ENCODE measurements around the gene NOL8.
A peak's percentile ranks its signal among the peaks of the same experiment; 100 is the strongest.

NOL8 gene

DNA sequence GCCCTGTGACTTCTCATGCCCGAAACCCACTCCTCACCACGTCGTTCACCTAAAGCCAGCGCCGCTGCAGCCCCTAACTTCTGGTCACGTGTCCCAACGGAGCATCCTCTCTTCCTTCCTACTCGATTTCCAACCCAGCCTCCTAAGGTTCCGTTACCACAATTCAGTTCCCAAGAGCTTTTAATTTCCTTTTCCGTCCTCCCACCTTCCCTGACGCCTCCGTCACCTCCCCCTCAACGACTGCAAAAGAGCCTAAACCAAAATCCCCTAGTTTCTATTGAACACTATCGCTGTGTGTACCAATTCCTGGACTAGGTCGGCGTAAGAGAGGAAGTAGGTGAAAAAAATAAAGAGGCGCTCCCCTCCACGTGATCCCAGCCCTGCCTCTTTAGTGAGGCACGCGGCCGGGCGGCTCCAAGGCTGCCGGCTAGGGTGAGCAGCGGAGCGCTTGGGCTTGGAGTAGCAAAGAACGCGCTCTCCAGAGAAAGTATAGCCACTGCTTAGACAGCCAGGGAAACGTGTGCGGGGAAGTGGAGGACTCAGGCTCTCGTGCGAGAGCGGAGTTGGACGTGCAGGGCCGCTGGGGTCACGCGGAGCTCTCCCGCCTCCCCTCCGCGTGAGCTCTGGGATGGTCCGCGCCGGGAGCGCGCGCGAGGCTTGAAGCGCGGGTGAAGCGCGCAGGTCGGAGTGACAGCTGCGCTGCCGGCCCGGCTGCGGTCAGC is at the start of gene NOL8, which contains the start of gene CENPP:
NOL8 (minus strand) TSS at position 82 of the 722 bp plus-strand sequence. CDS start 1,189 bp downstream, outside the sequence.
CENPP (plus strand) TSS at position 685 of the 722 bp plus-strand sequence.
- DNase-seq: peak; percentile 82

DNA sequence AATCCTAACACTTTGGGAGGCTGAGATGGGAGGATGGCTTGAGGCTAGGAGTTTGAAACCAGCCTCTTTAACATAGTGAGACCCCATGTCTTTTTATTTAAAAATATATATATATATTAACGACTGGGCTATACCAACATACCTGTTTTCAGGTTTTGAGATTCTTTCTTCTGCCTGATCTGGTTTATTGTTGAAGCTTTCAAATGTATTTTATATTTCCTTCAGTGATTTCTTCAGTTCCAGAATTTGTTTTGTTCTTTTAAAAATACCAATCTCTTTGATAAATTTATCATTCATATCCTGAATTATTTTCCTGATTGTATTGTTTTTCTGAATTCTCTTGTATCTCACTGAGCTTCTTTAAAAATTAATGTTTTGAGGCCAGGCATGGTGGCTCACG is 48.0 kb upstream of the NOL8 start:
- no peak for DNase-seq

GRCh38 chr9:92369075-92369474 is 43.9 kb upstream of the NOL8 start:
- DNase-seq: no peak

DNA sequence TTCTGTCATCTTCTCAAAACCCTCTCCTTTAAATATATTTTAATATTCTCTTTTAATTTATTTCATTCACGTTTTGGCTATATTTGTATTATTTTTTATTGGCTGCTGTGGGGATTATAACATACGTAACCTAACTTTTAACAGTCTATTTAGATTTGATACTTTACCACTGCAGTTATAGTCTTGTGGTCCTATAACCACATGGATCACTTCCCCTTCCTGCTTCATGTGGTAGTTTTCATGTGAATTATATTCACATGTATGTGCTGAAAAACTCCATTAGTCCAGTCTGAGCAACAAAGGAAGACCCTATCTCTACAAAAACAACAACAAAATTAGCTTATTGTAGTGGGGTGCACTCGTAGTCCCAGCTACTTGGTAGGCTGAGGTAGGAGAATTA is 34.9 kb upstream of the NOL8 start:
- no peak for DNase-seq

DNA sequence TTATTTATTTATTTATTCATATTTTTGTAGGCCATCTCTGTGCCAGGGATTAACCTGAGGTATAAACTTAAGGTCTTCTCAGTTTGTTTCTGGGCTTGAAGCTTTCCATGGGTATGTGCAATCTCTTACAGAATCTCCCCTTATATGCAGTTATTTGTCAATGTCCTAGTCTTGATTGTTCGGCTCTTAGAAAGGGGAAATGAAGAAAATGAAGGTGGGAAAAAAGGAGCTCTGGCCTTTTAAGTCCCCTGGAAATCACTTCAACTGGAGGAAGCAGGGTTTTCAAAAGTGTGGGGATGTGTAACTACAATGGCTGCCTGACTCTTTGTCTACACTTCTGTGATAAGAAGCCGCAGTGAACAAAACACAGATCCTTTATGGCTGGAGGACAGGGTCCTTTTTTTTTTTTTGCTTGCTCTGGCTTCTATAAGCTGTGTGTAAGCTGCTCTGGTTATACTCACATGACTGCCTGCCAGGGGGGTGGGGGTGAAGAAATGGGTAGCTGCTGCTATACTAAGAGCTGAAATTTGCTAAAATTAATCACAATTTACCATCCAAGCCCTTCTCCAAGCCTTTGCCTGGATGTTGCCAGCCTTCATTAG is 34.3 kb upstream of the NOL8 start:
- DNase-seq: no peak

DNA sequence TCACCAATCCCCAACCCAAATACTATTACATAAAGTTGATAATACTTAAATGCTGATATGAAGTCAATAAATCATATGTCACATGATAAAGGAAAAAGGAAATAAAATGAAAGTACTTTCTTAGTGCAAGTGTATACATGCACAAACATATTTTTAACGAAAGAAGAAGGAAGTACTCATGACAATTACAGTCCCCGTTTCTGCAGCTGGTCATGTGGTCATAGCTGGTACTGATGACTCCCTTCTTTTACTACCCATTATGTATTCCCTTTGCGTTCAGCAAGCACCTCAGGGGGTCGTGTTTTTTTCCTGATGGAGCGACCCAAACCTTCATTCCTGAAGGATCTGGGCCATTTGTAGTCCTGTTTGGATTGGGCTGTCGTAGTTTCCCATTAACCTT is 27.9 kb upstream of the NOL8 start:
- no peak for DNase-seq

DNA sequence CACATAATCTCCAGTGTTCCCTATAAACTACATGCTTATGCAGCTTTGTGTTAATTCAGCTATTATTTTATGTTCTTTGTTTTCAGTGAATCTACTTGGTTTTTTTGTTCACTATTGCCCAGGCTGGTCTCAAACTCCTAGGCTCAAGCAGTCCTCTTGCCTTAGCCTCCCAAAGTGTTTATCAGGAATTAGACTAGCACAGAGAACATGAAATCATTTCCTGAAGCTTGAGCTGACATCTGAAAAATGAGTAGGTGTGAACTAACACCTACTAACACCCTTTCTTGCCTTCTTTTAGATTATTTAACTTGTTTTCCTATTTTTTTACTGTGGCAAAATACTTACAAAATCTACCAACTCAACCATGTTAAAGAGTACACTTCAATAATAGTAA is 25.6 kb upstream of the NOL8 start:
- DNase-seq: no peak

DNA sequence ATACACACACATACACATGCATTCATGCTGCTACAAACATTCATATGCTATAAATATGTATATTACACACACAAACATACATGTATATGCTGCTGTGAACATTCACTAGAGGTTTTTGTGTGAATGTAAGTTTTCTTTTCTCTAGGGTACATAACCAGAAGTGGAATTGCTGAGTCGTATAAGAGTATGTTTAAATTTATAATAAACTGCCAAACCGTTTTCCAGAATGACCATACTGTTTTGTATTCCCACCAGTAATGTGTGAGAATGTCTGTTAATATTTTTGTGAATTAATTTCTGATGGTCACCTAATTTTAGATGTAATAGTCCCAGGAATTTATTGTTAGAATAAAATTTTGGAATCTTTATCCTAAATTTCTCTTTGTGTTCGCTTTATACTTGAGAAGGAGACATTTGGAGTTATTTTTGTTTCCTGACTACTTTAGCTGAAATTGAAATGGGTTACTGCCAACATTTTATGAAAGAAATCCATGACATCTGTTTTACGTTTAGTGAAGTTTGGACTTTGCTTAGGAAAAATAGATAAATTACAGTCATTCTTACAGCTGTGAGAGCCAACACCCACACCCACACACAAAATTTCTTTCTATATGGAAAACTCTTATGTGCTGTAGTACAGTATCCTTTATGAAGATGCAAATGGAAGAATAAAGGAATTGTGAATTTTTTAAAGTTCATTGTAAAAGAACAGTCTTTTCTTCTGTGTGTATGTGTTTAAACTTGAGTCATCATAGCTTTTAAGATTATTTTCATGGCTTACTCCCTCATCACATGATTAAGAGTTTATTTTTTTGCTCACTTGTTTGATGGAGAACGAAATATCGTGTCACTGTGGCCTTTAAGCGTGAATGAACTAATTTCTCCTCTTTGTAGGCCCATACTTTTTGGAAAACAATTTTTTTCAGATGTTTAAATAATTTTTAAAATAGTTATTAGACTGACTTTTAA is 24.9 kb upstream of the NOL8 start:
- DNase-seq: no peak

GRCh38 chr9:92345582-92345981 is 20.4 kb upstream of the NOL8 start:
- no peak for DNase-seq

GRCh38 chr9:92342825-92343488 is 17.8 kb upstream of the NOL8 start:
- DNase-seq: no peak

DNA sequence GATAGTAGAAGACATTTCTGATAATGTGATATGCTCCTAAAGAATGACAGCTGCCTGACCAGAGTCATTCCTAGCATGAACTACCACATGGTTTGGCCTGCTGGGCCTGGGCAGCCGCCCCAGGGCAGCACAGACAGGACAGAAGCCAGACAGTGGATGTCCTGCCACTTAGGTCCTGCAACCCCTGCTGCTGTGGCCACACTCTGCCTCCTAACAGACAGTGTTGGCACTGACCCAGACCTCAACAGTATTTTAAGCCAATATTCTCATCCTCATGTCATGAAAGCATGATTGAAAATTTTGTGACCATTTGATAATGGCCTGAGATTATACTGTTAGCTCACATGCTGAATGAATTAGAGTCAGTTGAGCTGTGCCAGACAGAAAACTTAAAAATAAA is 16.4 kb upstream of the NOL8 start:
- DNase-seq: no peak

DNA sequence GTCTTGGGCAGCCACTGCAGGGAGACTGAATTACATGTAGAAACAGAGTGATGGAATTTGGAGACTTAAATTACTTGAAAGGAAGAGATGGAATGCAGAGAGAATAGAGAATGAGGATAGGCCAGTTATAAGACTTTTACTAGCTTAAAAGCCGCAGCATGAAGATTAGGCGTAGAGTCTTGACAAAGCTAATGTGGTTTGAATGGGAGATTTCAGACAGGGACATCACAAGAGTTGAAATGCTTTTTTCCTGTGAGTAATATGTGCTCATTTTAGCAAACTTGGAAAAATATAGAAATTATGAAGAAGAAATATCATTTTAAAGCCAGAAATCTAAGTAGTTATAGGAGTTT is 8.1 kb upstream of the NOL8 start:
- no peak for DNase-seq

- no peak for DNase-seq
Measured at GRCh38 chr9:92332577-92333281, 7.6 kb upstream of the NOL8 start.

DNA sequence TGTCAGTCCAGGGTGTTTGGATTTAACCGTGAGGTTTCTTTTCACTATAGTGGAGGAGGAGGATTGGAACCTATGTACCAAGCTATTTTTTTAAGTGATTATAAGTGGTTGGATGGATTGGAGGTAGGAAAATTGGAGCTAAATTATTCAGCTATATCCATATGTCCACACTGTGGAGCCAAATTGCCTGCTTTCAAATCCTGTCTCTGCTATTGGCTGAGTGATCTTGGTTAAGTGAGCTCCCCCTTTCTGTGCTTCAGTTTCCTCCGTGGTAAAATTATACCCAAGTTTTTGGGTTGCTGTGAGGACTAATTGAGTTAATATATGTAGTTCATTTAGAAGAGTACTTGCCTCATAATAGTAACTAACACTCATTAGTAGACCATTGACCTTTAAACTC is 3.1 kb upstream of the NOL8 start:
- DNase-seq: no peak

- DNase-seq: no peak
Measured at GRCh38 chr9:92327283-92327850, 2.2 kb upstream of the NOL8 start.

- DNase-seq: no peak
Measured at GRCh38 chr9:92325991-92326500, 896 bp upstream of the NOL8 start.

- DNase-seq: no peak
Measured at GRCh38 chr9:92324889-92325268, 271 bp downstream of the NOL8 start.

GRCh38 chr9:92324431-92324830 is 719 bp downstream of the NOL8 start:
- no peak for DNase-seq

- DNase-seq: no peak
Measured at GRCh38 chr9:92315456-92315855, 9.7 kb downstream of the NOL8 start.

- no peak for DNase-seq
Measured at GRCh38 chr9:92313624-92314012, 11.5 kb downstream of the NOL8 start.

DNA sequence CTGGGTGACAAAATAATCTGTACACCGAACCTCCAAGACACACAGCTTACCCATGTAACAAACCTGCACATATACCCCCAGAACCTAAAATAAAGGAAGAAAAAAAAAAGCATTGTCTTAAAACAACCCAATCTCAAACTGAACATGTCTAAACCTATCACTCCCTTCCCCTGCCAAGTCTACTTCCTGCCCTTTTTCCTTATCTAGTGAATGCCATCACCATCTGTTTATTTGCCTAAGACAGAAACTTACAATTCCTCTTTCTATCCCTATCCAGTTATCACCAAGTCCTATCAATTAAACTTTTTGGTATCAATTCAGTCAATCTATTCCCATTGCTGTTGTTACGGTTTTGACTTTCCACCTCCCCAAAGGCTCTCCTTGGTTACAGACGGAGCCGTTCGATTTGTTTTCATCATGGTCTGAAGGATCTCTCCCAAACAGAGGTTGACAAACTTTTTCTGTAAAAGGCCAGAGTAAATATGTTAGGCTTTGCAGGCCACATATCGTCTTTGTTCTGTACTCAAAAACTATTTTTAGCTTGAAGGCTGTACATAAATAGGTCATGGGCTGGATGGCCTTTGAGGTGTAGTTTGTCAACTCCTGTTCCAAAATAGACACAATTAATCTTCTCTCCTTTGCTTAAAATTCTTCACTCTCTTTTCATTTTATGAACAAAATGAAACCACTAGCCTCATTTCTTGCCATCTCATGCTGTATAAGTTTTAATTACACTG is 12.1 kb downstream of the NOL8 start:
- DNase-seq: no peak

Measured in NCI-H1048 (cell line).